Urinary bladder (tissue), 4 donors: Measurements from ENCODE around the gene S100A4. TPM values are rescaled to one million over a fixed set of nuclear protein-coding genes. Genes with fewer than 3 reads are reported as not detected.
"Not testable (repeated sequence)": the region's sequence is repeated elsewhere in the genome, so short reads cannot be mapped to it uniquely, and the experiment has no call there.

Experiments
- DNase-seq: peaks from one replicate; pipeline ENCODE4 v3.0.0-alpha.2; 2015; ENCODE audit errors: extremely low spot score
- H3K27ac ChIP-seq: one replicate; pipeline ENCODE4 v1.5.1; 2013; ENCODE audit warnings: low read depth, mild to moderate bottlenecking, moderate library complexity
- H3K36me3 ChIP-seq: one replicate; pipeline ENCODE4 v1.6.1; 2013; ENCODE audit warnings: mild to moderate bottlenecking, moderate library complexity; ENCODE audit not compliant: insufficient read depth
- H3K4me1 ChIP-seq: one replicate; pipeline ENCODE4 v1.6.1; 2013; ENCODE audit warnings: mild to moderate bottlenecking, moderate library complexity; ENCODE audit not compliant: insufficient read depth
- H3K4me3 ChIP-seq: one replicate; pipeline ENCODE4 v1.5.1; 2013; ENCODE audit warnings: low read depth, low read length
- WGBS: extraction: QIAGEN DNeasy Blood & Tissue Kit; methylation state at CpG from one replicate; pipeline ENCODE4 v1.1.7; 2013; 5-methylcytosine and 5-hydroxymethylcytosine counted together
- polyA plus RNA-seq: library from polyadenylated mRNA; stranded (reverse); fragments of 200-250 nt; gene quantifications from one replicate; pipeline ENCODE4 v1.2.3, GENCODE V29; 2013
- total RNA-seq: library from RNA; depleted of rRNA; stranded (reverse); fragments of >200 nt; gene quantifications from one replicate; pipeline ENCODE4 v1.2.3, GENCODE V29; 2014
- donor health status: healthy with polysubstance abuse.
- donor health status: healthy.

Gene S100A4
- total and polyA plus RNA-seq, 2 donors = 113 to 440 TPM

GRCh38 chr1:153563483-153563901 is 17.9 kb upstream of the S100A4 start:
- Histone ChIP-seq H3K36me3 (no peaks in the 10 kb centered on the region), H3K27ac (no peak overlapping the region), H3K4me1 (no peaks in the 10 kb centered on the region), H3K4me3 (no peak overlapping the region)
- DNase-seq = no peak
- WGBS = 81% methylated on average over 6 of the region's 6 CpGs

GRCh38 chr1:153562021-153562420 is 16.4 kb upstream of the S100A4 start:
- not testable (repeated sequence) for H3K27ac ChIP-seq, H3K4me1 ChIP-seq, DNase-seq, H3K36me3 ChIP-seq, H3K4me3 ChIP-seq
- WGBS = 94% methylated on average over 3 of the region's 3 CpGs

DNA sequence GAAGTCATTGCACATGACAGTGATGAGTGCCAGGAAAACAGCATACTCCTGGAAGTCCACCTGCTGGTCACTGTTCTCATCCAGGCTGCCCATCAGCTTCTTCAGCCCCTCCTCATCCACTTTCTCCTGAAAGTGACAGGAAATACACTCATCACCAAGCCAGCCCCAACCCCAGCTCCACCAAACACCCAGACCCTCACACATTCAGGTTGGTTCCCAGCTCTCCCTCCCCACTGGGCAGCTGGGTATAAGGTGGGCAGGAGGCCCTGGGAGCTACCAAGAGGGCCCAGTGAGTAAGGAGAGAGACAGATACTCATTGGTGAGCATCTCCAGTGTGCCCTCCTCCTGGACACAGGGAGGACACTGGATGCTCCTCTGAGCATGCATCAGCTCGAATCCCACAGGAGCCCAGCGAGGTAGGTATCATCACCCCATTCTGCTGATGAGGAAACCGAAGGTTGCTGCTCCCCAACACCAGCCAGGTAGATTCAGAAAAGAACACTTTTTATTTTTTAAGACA is 15.9 kb upstream of the S100A4 start:
- Histone ChIP-seq H3K27ac (no peak overlapping the region), H3K4me1 (no peaks in the 10 kb centered on the region), H3K4me3 (no peak overlapping the region), H3K36me3 (no peaks in the 10 kb centered on the region)
- DNase-seq = no peak
- 96% methylated on average over 3 of the region's 3 CpGs for WGBS

GRCh38 chr1:153560771-153561465 is 15.3 kb upstream of the S100A4 start:
- H3K4me3 ChIP-seq = no peak overlapping the region
- H3K4me1 ChIP-seq = no peaks in the 10 kb centered on the region
- no peak for DNase-seq
- H3K36me3 ChIP-seq = no peaks in the 10 kb centered on the region
- 78% methylated on average over 10 of the region's 10 CpGs for WGBS
- H3K27ac ChIP-seq = no peak overlapping the region

- 95% methylated on average over 2 of the region's 2 CpGs for WGBS
- no peaks in the 10 kb centered on the region for H3K4me1 ChIP-seq
- no peaks in the 10 kb centered on the region for H3K36me3 ChIP-seq
- no peak overlapping the region for H3K4me3 ChIP-seq
- DNase-seq = no peak
- no peak overlapping the region for H3K27ac ChIP-seq
Observed at GRCh38 chr1:153560241-153560640, 14.6 kb upstream of the S100A4 start.

GRCh38 chr1:153557877-153558276 is 12.3 kb upstream of the S100A4 start:
- Histone ChIP-seq H3K4me1 (no peaks in the 10 kb centered on the region), H3K36me3 (no peaks in the 10 kb centered on the region), H3K27ac (no peak overlapping the region), H3K4me3 (no peak overlapping the region)
- no peak for DNase-seq
- WGBS = 95% methylated on average over 3 of the region's 3 CpGs

DNA sequence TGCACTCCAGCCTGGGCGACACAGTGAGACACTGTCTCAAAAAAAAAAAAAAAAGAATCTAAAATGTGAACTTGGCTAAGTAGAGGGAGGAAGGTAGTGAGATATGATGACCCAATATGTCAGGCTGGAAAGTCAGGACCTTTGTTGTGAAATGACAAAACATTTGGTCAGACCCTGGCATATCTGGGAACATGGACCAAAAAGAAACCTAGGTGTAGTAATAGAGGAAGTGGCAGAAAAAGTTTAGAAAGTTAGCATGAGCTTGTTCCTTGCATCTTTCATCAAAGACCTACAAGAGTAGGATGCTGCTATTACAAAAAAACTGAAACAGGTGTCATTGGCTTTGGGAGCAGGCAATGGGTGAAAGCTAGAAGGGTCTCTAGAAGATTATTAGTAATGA is 10.7 kb upstream of the S100A4 start:
- no peaks in the 10 kb centered on the region for H3K36me3 ChIP-seq
- no peak overlapping the region for H3K4me3 ChIP-seq
- no peaks in the 10 kb centered on the region for H3K4me1 ChIP-seq
- H3K27ac ChIP-seq = no peak overlapping the region
- DNase-seq = no peak
- WGBS = 97% methylated on average over 1 of the region's 1 CpG

GRCh38 chr1:153553830-153554541 is 8.4 kb upstream of the S100A4 start:
- no peak overlapping the region for H3K4me3 ChIP-seq
- H3K4me1 ChIP-seq = no peaks in the 10 kb centered on the region
- DNase-seq = no peak
- no peaks in the 10 kb centered on the region for H3K36me3 ChIP-seq
- 59% methylated on average over 2 of the region's 2 CpGs for WGBS
- H3K27ac ChIP-seq = no peak overlapping the region

DNA sequence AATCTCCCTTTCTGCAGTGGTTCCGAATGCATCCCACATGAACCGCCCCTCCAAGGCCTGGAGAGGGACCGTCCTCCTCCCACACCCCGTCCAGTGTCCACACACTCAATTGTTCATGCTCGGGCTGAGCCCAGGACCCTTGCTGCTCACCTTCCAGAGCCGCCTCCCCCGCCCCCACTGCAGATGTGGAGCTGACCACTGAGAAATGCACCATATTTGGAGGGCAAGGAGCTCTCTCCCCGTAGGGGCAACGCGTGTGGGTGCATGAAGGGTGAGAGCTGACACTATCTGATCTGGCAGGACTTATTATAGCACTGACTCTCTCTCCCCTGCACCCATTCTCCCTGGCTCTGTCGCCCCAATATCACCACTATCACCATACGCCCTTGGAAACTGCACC is 7.5 kb upstream of the S100A4 start:
- no peaks in the 10 kb centered on the region for H3K4me1 ChIP-seq
- no peak overlapping the region for H3K4me3 ChIP-seq
- no peak for DNase-seq
- no peaks in the 10 kb centered on the region for H3K36me3 ChIP-seq
- H3K27ac ChIP-seq = no peak overlapping the region
- WGBS = 89% methylated on average over 12 of the region's 12 CpGs

DNA sequence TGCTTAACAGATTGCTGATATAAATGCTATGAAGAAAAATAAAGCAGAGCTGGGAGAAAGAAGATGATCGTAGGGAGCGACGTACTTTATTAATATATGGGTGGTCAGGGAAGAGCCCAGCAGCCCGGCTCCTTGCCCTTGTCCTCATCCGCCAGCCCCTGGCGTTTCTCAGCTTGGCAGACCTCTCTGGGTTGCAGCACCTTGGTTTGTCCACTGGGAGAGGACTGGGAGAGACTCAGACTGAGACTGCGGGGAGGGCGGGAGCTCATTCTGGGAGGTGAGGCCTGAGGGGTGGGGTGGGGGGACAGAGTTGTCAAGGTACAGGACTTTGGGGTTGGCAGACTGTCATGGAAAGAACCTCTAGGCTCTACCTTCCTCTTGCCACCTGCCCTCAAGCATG is 6.7 kb upstream of the S100A4 start:
- DNase-seq = no peak
- no peaks in the 10 kb centered on the region for H3K36me3 ChIP-seq
- no peak overlapping the region for H3K4me3 ChIP-seq
- H3K27ac ChIP-seq = no peak overlapping the region
- H3K4me1 ChIP-seq = no peaks in the 10 kb centered on the region
- WGBS = 92% methylated on average over 8 of the region's 8 CpGs

DNA sequence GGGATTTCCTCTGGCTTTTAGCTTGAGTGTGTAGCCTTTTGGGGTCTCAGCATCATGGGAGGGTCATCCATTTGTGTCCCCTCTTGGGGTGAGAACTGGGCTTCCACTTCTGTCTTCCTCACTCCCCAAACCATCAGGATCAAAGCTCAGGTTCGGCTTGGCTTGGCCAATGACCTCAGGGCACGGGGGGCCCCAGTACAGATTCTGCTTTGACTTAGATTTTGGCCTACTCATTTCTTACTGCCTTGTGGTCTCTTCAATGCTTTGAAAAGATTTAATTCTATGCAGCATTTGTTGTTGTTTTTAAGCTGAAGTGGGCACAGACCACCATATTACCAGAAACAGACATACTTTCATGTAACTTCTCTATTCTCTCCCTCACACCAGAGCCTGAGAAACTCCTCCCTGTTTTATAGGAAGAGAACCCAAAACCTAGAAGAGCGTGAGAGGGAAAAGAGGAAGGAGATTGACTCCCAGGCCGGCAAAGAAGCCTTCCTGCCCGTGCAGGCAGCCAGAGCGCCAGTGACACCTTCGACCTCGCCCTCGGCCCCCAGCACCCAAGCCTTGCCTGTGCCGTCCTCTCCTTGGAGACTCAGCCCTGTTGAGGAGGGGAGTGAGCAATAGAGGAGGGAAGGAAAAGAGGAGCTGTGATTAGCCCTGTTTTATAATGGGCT is 5.4 kb upstream of the S100A4 start:
- no peak overlapping the region for H3K4me3 ChIP-seq
- DNase-seq = no peak
- WGBS = 82% methylated on average over 10 of the region's 10 CpGs
- no peaks in the 10 kb centered on the region for H3K36me3 ChIP-seq
- no peak overlapping the region for H3K27ac ChIP-seq
- no peaks in the 10 kb centered on the region for H3K4me1 ChIP-seq

GRCh38 chr1:153550398-153550758 is 4.8 kb upstream of the S100A4 start:
- no peak overlapping the region for H3K4me3 ChIP-seq
- no peak for DNase-seq
- no peak overlapping the region for H3K27ac ChIP-seq
- H3K4me1 ChIP-seq = no peaks in the 10 kb centered on the region
- H3K36me3 ChIP-seq = no peaks in the 10 kb centered on the region
- WGBS = 84% methylated on average over 4 of the region's 4 CpGs

DNA sequence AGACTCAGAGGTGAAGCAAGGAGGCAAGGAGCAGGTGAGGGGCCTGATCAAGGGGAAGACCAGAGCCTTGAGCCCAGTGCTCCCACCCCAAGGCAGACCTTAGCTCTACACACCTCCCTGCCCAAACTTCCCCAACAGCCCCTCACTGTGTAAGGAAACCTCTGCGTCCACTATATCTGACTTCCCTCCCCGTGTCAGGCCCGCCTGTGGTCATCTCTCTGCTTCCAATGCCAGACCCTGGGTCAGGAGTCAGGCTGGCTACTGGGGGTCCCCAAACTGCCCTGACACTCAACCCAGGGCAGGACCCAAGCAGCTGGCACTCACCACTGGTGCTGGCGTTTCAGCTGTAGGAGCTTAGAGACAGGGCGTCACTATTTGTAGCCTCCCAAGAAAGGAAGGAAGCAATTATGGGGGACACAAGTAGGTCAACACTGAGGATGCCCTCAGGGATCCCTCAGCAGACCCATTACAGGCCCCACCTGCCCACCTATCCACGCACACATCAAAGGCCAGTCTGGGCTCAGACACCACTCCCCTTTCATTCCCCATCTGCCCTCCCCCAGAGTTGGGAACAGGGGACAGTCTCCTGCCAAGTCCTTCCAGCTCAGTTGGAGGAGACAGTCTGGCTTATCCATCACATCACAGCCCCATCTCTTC is 4.3 kb upstream of the S100A4 start:
- Histone ChIP-seq H3K36me3 (no peaks in the 10 kb centered on the region), H3K4me1 (no peaks in the 10 kb centered on the region), H3K27ac (peak overlapping the region; percentile 52), H3K4me3 (no peak overlapping the region)
- no peak for DNase-seq
- 78% methylated on average over 6 of the region's 6 CpGs for WGBS
